NCI-H2029 (cell line): ENCODE data around the gene APOC1.
"Not testable (repeated sequence)": the region's sequence is repeated elsewhere in the genome, so short reads cannot be mapped to it uniquely, and the experiment has no call there.

Experiments
- DNase-seq: peaks from one replicate; lab custom pipeline; 2025; lab: John Stamatoyannopoulos, UW

Gene APOC1

DNA sequence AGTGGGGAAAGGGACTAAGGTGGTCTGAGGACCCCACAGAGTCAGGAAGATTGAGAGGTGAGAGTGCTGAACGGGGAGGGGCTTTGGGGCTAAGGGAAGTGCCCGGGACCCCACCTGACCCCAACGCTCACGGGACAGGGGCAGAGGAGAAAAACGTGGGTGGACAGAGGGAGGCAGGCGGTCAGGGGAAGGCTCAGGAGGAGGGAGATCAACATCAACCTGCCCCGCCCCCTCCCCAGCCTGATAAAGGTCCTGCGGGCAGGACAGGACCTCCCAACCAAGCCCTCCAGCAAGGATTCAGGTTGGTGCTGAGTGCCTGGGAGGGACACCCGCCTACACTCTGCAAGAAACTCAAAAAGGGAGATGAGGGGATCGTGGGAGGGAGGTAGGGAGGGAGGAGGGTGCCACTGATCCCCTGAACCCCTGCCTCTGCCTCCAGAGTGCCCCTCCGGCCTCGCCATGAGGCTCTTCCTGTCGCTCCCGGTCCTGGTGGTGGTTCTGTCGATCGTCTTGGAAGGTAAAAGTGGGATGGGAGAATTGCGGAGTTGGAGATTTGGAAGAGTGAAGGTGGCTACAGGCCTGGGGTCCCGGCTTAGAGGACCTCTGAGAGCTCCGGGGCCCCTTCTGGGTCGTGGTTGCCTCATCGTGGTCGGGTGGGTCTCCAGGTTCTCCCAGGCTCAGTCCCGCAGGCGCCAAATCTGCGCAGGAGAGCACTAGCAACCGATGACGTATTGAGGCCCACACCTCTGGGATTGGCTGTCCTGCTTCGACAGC lies at the start of gene APOC1:
TSS of gene APOC1 (plus strand) at position 176 of the 774 bp plus-strand sequence. CDS start at position 460, 284 bp downstream.
- peak; percentile 75 for DNase-seq

DNA sequence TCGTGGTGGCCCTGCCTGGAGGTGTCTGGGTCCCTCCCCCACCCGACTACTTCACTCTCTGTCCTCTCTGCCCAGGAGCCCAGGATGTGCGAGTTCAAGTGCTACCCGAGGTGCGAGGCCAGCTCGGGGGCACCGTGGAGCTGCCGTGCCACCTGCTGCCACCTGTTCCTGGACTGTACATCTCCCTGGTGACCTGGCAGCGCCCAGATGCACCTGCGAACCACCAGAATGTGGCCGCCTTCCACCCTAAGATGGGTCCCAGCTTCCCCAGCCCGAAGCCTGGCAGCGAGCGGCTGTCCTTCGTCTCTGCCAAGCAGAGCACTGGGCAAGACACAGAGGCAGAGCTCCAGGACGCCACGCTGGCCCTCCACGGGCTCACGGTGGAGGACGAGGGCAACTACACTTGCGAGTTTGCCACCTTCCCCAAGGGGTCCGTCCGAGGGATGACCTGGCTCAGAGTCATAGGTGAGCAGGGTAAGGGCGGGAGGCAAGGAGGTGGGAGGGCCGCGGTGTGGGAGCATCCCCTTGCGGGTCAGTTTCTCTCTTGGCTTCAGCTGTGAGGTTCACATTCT lies 49.1 kb upstream of the APOC1 start:
- DNase-seq: no peak

GRCh38 chr19:44866664-44867063 lies 47.7 kb upstream of the APOC1 start:
- peak; percentile 57 for DNase-seq

- no peak for DNase-seq
Observed at GRCh38 chr19:44867578-44867977, 46.8 kb upstream of the APOC1 start.

- DNase-seq: no peak
Observed at GRCh38 chr19:44869733-44870470, 44.5 kb upstream of the APOC1 start.

GRCh38 chr19:44871809-44872208 lies 42.6 kb upstream of the APOC1 start:
- DNase-seq: no peak

DNA sequence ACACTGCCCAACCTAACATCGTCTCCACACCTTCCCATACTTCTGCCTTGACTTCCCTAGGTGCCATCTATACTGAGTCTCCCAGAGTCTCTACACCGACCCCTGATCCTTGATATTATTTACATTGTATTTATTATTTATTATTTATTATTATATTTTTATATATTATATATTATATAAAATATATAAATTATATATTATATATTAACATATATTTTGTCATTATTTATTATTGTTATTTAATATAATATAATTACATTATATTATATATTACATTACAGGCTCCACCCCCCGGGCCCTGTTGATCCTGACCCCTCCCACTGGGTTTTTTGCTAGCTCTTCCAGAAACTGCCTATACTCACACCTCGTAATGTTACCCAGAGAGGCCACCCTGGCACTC lies 41.7 kb upstream of the APOC1 start:
- DNase-seq: no peak

GRCh38 chr19:44874317-44874716 lies 40.1 kb upstream of the APOC1 start:
- no peak for DNase-seq

- DNase-seq: no peak
Observed at GRCh38 chr19:44875666-44876451, 38.5 kb upstream of the APOC1 start.

- peak; percentile 49 for DNase-seq
Observed at GRCh38 chr19:44876930-44877535, 37.4 kb upstream of the APOC1 start.

GRCh38 chr19:44878120-44878865 lies 36.1 kb upstream of the APOC1 start:
- DNase-seq: no peak

DNA sequence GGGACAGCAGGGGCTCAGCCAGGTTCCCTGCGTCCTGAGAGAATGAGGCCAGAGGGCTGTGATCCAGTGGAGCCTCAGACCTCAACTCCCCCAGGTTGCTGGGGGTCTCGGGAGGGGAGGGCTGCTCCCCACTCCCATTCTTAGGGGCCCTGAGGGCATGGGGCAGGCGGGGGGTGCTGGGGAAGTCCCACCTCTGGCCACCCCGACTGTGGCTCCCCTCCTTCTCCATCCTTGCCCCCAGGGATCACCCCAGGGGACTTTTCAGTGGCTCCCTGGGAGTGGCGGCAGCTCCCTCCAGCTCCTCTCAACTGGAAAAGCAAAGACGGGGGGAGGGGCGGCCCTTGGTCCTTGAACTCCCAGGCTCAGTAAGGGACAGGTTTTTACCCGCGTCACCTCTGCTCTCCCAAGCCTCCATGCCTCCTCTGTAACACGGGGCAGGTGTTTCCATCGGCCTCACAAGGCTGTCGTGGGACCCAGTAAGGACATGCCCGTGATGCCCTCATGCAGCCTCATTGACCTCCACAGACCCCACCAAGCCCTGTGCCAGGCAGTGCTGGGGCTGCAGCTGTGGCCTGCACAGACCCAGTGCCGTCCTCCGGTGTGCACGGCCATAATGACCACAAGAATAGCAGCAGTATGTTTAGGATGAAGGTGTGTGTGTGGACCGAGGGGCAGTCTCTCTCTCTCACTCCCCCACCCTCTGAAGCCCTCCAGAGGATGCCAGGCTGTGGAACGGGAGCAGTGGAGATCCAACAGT lies 34.9 kb upstream of the APOC1 start:
- no peak for DNase-seq

- no peak for DNase-seq
Observed at GRCh38 chr19:44882063-44882462, 32.3 kb upstream of the APOC1 start.

GRCh38 chr19:44882619-44883397 lies 31.6 kb upstream of the APOC1 start:
- not testable (repeated sequence) for DNase-seq

DNA sequence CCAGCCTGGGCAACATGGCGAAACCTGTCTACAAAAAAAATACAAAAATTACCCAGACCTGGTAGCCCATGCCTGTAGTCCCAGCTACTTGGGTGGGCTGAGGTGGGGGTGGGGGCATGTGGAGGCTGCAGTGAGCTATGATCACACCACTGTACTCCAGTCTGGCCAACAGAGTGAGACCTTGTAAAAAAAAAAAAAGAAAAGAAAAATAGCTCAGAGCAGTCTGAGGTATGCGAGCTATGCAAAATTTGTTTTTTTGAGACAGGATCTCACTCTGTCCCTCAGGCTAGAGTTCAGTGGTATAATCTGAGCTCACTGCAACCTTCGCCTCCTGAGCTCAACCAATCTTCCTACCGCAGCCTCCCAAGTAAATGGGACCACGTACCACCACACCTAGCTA lies 30.5 kb upstream of the APOC1 start:
- DNase-seq: no peak

DNA sequence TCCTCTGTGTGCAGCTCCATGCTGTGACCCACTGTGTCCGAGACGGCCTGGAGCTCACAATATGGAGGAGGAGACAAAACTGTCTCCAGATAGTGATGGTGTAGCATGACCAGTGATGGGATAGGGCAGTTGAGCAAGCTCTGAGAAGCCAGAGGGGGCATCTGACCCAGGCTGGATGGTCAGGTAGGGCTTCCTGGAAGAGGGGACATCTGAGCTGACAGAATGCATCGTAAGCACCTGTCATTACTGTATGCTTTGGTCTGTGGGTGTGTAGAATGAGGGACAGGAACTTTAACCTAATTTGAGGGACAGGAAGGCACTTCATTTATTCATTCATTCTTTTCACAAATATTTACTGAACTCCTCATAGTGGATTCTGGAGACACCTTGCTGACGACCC lies 29.8 kb upstream of the APOC1 start:
- no peak for DNase-seq

GRCh38 chr19:44886141-44886540 lies 28.3 kb upstream of the APOC1 start:
- DNase-seq: no peak

GRCh38 chr19:44887648-44888047 lies 26.8 kb upstream of the APOC1 start:
- no peak for DNase-seq

DNA sequence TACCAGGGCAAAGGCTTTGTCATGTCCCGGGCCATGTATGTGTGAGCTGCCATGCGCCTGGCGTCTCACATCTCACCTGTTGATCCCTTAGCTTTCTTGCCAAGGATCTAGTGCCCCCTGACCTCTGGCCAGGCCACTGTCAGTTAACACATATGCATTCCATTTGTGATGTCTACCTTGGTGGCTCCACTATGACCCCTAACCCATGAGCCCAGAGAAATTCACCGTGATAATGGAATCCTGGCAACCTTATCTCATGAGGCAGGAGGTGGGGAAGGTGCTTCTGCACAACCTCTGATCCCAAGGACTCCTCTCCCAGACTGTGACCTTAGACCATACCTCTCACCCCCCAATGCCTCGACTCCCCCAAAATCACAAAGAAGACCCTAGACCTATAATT lies 26.1 kb upstream of the APOC1 start:
- not testable (repeated sequence) for DNase-seq
